Adipocyte (in vitro differentiated cells): ENCODE results near the gene MAP7.

Experiments
- DNase-seq: peaks from one replicate; pipeline ENCODE4 v3.0.0-alpha.2; 2015; ENCODE audit warnings: low read depth
- H3K27me3 ChIP-seq: replicated peaks from 2 replicates; pipeline ENCODE4 v1.7.0; 2013; ENCODE audit warnings: mild to moderate bottlenecking, low read length, moderate library complexity; ENCODE audit not compliant: control insufficient read depth, insufficient read depth
- H3K36me3 ChIP-seq: 2 replicates; pipeline ENCODE4 v1.7.0; 2013; ENCODE audit warnings: low read length, mild to moderate bottlenecking, moderate library complexity; ENCODE audit not compliant: control insufficient read depth, insufficient read depth, severe bottlenecking
- H3K4me1 ChIP-seq: 2 replicates; pipeline ENCODE4 v1.7.0; 2013; ENCODE audit warnings: mild to moderate bottlenecking, low read length, moderate library complexity; ENCODE audit not compliant: control insufficient read depth, insufficient read depth
- H3K4me3 ChIP-seq: 2 replicates; pipeline ENCODE4 v1.7.0; 2013; ENCODE audit warnings: mild to moderate bottlenecking, low read length, moderate library complexity
- H3K9ac ChIP-seq: 2 replicates; pipeline ENCODE4 v1.7.0; 2013; ENCODE audit warnings: mild to moderate bottlenecking, low read length, moderate library complexity
- H3K9me3 ChIP-seq: 2 replicates; pipeline ENCODE4 v1.7.0; 2013; ENCODE audit warnings: mild to moderate bottlenecking, low read length, moderate library complexity; ENCODE audit not compliant: control insufficient read depth

Gene MAP7

DNA sequence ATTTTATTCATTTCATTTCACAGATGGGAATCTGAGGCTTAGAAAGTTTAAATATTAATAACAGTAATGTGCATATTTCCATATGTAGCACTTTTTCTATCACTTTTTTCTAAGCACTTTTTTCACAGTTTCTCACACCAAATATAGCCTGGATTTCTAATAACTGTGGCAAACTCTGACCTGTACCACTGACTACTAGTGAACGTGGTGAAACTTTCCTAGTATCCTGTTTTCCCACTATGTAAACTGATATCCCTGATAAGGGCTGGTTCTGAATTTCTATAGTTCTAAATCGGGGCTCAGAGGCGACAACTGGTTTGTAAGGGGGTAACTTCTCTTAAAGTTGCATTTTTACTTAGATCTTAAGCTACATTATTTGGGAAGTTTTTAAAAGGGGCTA, 32.6 kb downstream of the MAP7 start:
- Histone ChIP-seq H3K4me3 (no peak overlapping the region), H3K9me3 (no peaks in the 10 kb centered on the region), H3K36me3 (no peaks in the 10 kb centered on the region), H3K4me1 (no peaks in the 10 kb centered on the region), H3K27me3 (no peaks in the 10 kb centered on the region), H3K9ac (no peak overlapping the region)
- no peak for DNase-seq

DNA sequence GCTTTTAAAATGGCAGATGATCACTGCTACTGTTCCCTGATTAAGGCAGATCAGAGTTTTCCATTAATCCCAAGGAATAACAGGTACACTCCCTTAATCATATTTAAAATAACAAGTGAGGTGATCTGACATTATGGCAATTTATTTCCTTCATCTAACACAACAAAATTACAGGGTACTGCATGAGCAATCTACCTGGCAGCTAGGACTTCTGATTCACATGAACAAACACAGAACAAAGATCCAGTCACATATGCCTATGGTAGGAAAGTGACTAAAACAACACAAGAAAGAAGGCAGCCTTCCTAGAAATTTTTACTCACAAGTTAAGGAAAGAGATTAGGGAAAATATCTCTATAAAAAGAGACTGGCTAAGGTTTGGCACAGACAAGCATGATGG, 33.2 kb downstream of the MAP7 start:
- Histone ChIP-seq H3K27me3 (no peaks in the 10 kb centered on the region), H3K9ac (no peak overlapping the region), H3K9me3 (no peaks in the 10 kb centered on the region), H3K4me3 (no peak overlapping the region), H3K36me3 (no peaks in the 10 kb centered on the region), H3K4me1 (no peaks in the 10 kb centered on the region)
- no peak for DNase-seq

DNA sequence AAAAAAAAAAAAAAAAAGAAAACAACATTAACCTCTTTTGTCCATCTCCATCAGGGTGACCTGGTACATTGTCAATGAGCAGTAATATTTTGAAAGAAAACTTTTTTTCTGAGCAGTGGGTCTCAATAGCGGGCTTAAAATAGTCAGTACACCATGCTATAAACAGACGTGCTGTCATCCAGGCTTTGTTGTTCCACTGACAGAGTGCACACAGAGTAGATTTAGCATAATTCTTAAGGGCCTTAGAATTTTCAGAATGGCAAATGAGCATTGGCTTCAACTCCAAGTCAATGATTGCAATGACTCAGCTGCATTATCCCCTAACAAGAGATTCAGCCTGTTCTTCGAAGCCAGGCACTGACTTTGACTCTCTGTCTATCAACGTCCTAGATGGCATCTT, 35.6 kb downstream of the MAP7 start:
- H3K4me1 ChIP-seq, result no peaks in the 10 kb centered on the region
- DNase-seq, result no peak
- H3K27me3 ChIP-seq, result no peaks in the 10 kb centered on the region
- H3K9me3 ChIP-seq, result no peaks in the 10 kb centered on the region
- no peaks in the 10 kb centered on the region for H3K36me3 ChIP-seq
- no peak overlapping the region for H3K4me3 ChIP-seq
- no peak overlapping the region for H3K9ac ChIP-seq

DNA sequence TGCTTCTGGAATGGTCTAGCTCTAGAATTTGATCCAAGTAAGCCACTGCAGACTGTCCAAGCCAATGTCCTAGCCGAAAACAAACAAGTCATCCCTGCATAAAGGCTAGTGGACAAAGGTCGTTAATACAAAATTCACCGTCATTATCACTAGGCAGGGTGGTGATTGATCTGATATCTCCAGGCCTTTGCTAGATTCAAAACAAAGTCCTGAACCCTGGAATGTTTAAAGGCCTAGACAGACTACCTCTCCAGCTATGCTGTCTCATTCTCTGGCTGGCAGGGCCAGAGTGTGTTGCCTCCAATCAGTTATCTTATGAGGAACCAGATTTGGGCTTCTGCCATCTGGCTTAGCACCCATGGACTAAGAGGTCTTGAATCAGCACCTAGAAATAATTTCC, 38.3 kb downstream of the MAP7 start:
- Histone ChIP-seq H3K4me1 (peaks cover 2% of the 10 kb centered on the region), H3K9me3 (no peaks in the 10 kb centered on the region), H3K4me3 (no peak overlapping the region), H3K9ac (no peak overlapping the region), H3K27me3 (no peaks in the 10 kb centered on the region), H3K36me3 (no peaks in the 10 kb centered on the region)
- DNase-seq, result no peak

DNA sequence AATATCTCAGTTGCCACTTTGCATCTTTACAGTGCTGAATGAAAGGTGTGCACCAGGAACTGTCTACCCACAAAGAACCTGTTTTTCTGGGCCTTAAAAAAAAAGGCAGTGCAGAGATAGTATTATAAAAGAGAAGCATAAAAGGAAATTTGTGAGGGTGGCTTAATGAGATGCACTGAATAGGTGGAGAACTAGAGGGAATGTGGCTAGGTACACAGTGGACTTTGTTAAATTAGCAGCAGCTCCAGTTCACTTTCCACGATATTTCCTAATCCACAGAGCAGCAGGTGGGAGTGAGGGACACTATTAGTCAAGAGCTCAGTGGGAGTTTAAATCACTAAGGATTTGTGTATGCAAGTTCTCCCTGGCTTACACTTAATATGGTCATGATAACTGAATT, 38.8 kb downstream of the MAP7 start:
- H3K4me3 ChIP-seq, result no peak overlapping the region
- H3K36me3 ChIP-seq, result no peaks in the 10 kb centered on the region
- no peaks in the 10 kb centered on the region for H3K27me3 ChIP-seq
- no peak overlapping the region for H3K9ac ChIP-seq
- peaks cover 2% of the 10 kb centered on the region for H3K4me1 ChIP-seq
- no peak for DNase-seq
- H3K9me3 ChIP-seq, result no peaks in the 10 kb centered on the region

DNA sequence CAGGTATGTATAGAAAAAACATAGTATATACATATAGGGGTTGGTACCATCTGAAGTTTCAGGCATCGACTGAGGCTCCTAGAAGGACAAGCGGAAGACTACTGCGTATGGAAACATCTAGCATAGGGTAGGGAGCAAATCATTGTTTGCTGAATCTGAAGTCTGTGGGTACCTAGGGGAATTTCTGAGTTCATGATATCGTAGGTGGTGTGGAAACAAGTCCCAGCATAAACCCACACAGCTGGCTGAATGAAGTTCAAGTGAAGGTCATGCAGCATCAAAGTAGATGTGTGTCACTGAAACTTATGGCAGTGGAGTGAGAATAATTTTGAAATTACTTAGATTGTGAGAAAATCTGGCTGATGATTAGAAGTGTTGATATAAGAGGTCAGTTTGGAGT, 39.4 kb downstream of the MAP7 start:
- DNase-seq, result no peak
- no peak overlapping the region for H3K4me3 ChIP-seq
- H3K4me1 ChIP-seq, result peaks cover 2% of the 10 kb centered on the region
- no peak overlapping the region for H3K9ac ChIP-seq
- no peaks in the 10 kb centered on the region for H3K36me3 ChIP-seq
- no peaks in the 10 kb centered on the region for H3K9me3 ChIP-seq
- no peaks in the 10 kb centered on the region for H3K27me3 ChIP-seq

DNA sequence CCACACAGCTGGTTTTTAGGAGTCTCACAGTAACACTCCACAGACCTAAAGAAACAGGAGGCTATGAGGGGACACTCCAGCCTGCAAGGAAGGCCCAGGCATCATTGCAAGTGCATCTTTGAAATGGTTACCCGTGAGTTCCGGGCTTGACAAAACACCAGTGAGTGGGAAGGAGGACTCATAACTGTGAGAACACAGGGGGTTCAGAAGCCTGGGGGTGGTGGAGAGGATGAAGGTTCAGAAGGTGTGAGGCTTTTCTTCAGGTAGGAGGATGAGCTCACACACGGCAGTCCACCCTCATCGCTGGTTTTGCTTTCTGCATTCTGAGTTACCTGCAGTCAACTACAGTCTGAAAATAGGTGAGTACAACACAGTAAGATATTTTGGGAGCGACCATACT, 39.9 kb downstream of the MAP7 start:
- Histone ChIP-seq H3K4me1 (peaks cover 2% of the 10 kb centered on the region), H3K9ac (no peak overlapping the region), H3K4me3 (no peak overlapping the region), H3K9me3 (no peaks in the 10 kb centered on the region), H3K36me3 (no peaks in the 10 kb centered on the region), H3K27me3 (no peaks in the 10 kb centered on the region)
- no peak for DNase-seq

DNA sequence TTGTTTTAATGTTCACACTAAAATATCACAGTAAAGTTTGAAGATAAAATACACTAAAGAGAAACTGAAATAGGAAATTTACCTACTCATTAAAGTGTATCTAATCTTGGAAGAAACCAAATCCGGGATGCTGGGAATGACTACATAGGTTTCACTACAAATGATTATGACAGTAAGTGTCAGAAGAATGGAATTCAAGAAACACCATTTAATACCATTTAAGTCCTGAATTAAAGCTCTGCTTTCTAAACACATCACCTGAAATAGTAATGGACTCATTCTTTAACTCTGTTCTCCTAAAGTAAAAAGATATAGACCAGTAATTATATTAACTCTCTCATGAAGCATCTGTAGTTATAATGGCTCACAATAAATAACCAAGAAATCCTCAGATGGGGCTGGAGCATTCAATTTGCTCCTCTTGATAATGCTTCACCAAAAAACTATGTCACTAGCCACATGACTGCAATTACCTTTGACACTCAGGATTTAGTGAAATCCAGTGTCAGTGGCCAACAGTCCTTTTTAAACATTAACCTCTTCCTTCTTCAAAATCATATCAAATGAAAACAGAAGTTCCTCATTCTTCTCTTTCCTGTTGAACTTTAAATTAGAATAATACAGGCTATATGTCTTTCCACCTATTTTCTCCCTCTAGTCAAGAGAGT, 41.4 kb downstream of the MAP7 start:
- Histone ChIP-seq H3K4me1 (peaks cover 2% of the 10 kb centered on the region), H3K4me3 (no peak overlapping the region), H3K27me3 (no peaks in the 10 kb centered on the region), H3K36me3 (no peaks in the 10 kb centered on the region), H3K9me3 (no peaks in the 10 kb centered on the region), H3K9ac (no peak overlapping the region)
- DNase-seq, result no peak

DNA sequence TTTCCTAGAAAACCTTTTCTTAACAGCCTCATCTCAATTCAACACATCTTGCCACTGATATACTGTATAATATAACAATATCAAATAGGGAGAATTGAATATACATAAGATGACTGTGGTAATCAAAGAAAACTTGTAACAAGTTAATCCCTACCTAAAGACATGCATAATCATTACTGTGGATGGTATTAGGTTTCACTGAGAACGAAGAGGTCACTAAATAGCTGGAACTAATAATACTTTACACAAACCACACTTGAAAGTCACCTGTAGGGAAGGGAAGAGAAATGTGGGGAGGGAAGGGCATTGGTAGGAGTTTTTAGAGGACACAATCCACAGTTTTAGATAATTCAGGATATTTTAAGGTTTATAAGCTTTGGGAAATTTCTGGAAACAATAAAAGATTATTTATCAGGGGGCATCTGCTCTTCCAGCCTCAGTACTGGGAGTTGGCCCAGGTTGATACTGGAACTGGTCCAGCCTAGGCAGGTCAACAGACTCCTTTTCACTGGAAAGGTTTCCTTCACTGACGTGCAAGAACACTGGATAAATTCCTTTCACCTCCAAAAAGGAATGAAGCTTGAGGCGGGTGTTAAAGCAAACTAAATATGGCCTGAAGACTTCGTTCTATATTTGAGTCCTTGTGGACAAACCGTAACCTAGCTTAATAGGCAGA, 44.0 kb downstream of the MAP7 start:
- DNase-seq, result no peak
- no peaks in the 10 kb centered on the region for H3K36me3 ChIP-seq
- H3K4me1 ChIP-seq, result peaks cover 2% of the 10 kb centered on the region
- no peak overlapping the region for H3K4me3 ChIP-seq
- H3K9me3 ChIP-seq, result no peaks in the 10 kb centered on the region
- no peaks in the 10 kb centered on the region for H3K27me3 ChIP-seq
- no peak overlapping the region for H3K9ac ChIP-seq

DNA sequence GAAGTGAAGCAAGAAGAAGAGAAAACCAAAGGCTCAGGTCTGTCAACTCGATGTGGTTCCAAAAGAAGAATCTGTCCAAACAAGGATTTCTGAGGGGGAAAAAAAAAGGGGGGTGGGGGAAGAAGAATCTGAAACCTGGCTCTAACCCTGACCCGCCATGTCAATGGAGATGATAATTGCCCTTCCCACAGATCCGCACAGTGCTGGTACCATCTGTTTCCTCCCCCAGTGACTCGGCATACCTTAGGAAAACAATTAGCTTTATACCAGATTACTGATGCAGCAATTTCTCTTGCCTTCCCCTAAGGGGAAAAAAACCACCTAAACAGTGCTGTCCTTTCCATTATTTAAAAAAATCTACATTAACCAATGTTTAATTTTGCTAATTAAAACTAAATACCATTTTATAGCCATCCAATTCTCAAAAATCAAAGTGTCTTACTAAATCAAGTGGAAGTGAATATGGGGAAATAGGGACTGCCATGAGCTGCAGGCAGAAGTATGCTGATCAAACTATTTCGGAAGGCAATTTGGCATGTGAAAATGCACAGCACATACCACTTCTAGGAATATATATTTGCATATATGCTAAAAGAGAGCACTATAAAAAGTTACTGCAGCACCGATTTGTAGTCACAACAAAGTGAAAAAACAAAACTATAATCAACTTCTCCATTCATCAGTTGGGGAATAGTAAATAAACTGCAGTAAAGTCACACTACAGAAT, 46.8 kb downstream of the MAP7 start:
- DNase-seq, result no peak
- Histone ChIP-seq H3K9me3 (no peaks in the 10 kb centered on the region), H3K4me1 (no peaks in the 10 kb centered on the region), H3K27me3 (no peaks in the 10 kb centered on the region), H3K9ac (no peak overlapping the region), H3K36me3 (no peaks in the 10 kb centered on the region), H3K4me3 (no peak overlapping the region)

DNA sequence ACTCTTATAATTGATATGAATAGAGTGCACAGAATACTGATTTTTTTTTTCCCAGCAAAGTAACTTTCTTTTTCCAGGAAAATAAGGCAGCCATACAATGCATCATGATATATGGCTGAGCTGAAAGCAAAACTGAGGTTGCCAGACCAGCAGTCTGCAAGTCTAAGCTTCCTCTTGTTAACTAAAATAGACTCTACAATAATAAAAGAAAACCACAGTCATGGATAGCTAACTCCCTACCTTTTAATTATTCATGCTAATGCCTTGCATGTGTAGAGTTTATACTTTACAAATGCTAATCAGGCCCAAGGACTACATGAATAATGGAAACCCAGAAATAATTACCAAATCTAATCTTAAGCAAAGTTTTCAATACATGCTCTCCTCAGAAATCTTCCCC, 47.4 kb downstream of the MAP7 start:
- DNase-seq, result no peak
- Histone ChIP-seq H3K9me3 (no peaks in the 10 kb centered on the region), H3K27me3 (no peaks in the 10 kb centered on the region), H3K4me1 (no peaks in the 10 kb centered on the region), H3K4me3 (no peak overlapping the region), H3K9ac (no peak overlapping the region), H3K36me3 (no peaks in the 10 kb centered on the region)
